HG03469 (cell line): Measurements from ENCODE around the gene VPREB3.
"Not testable (repeated sequence)": the region's sequence is repeated elsewhere in the genome, so short reads cannot be mapped to it uniquely, and the experiment has no call there.

ENCODE experiments used
- ATAC-seq: cut with Tn5 transposase; IDR thresholded peaks from one replicate; pipeline ENCODE4 v1.9.1; 2021; ENCODE audit warnings: mild to moderate bottlenecking, moderate library complexity, moderate number of reproducible peaks; ENCODE audit not compliant: unreplicated experiment

VPREB3 gene

GRCh38 chr22:23744485-23744884 lies 9.7 kb downstream of the VPREB3 start:
- ATAC-seq: no peak

DNA sequence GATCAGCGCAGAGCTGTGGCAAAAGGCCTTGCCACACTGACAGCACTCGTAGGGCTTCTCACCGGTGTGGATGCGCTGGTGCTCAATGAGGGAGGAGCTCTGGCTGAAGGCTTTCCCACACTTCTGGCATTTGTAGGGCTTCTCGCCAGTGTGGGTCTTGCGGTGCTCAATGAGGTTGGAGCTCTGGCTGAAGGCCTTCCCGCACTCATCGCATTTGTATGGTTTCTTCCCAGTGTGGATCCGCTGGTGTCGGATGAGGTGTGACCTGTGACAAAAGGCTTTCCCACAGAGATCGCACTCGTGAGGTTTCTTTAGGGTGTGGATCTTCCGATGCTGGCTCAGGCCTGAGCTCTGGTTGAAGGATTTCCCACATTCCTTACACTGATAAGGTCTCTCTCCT lies 10.2 kb downstream of the VPREB3 start:
- ATAC-seq: no peak

- no peak for ATAC-seq
These were observed 10.9 kb downstream of the VPREB3 start for GRCh38 chr22:23743303-23743705.

GRCh38 chr22:23742505-23743264 lies 11.5 kb downstream of the VPREB3 start:
- no peak for ATAC-seq

DNA sequence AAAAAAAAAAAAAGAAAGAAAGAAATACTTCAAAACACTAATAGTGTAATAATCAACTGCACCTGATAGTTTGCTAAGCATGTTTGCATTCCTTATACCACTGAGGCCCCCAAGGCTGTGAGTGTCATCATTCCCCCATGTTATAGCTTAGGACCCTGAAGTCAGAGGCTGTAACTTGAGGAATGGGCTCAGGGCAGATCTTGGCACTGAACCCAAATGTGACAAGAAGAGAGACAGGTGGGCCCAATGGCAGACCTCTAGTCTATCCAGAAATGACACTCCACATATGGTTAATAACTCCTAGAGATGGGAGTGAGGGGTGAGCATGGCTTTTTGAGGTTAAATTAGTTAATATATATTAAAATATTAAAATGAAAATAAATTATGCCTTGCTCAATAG lies 16.5 kb downstream of the VPREB3 start:
- no peak for ATAC-seq

GRCh38 chr22:23728108-23728507 lies 26.1 kb downstream of the VPREB3 start:
- ATAC-seq: not testable (repeated sequence)

- ATAC-seq: no peak
These were observed 31.5 kb downstream of the VPREB3 start for GRCh38 chr22:23722724-23723123.

DNA sequence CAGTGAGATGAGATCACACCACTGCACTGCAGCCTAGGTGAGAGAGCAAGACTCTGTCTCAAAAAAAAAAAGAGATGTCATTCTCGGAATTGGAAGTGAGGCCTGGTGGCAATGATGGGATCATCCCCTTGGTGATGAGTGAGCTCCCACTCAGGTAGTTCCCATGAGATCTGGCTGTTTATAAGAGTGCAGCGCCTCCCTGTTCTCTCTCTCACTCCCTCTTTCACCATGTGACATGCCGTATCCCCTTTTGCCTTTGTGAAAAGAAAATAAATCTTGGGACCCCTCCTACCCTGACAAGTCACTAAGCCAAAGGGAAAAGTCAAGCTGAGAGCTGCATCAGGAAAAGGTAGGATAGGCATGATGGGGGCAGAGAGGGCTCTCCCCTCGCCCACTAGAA lies 32.1 kb downstream of the VPREB3 start:
- ATAC-seq: no peak

- ATAC-seq: no peak
These were observed 33.4 kb downstream of the VPREB3 start for GRCh38 chr22:23720855-23721254.

GRCh38 chr22:23718371-23719165 lies 35.7 kb downstream of the VPREB3 start:
- no peak for ATAC-seq

- no peak for ATAC-seq
These were observed 37.1 kb downstream of the VPREB3 start for GRCh38 chr22:23716811-23717801.

DNA sequence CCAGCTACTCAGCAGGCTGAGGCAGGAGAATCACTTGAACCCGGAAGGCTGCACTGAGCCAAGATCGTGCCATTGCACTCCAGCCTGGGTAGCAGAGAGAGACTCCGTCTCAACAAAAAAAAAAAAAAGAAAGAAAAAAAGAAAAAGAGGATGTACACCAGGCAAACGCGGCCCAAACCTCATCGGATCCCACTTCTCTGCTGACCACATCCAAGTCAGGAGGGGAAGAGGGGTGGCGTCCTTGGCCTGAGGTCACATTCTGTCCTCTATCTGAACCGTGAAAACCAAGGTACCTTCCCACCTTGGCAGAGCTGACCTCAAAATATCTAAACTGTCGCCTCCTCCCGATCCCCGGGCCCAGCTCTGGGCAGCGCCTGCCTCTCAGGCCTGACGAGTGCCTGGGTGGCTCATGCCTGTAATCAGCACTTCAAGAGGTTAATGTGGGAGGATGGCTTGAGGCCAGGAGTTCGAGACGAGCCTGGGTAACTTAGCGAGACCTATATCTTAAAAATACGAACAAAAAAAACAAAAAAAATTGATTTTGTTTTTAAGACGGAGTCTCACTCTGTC lies 38.3 kb downstream of the VPREB3 start:
- no peak for ATAC-seq

- ATAC-seq: no peak
These were observed 39.3 kb downstream of the VPREB3 start for GRCh38 chr22:23714596-23715578.

DNA sequence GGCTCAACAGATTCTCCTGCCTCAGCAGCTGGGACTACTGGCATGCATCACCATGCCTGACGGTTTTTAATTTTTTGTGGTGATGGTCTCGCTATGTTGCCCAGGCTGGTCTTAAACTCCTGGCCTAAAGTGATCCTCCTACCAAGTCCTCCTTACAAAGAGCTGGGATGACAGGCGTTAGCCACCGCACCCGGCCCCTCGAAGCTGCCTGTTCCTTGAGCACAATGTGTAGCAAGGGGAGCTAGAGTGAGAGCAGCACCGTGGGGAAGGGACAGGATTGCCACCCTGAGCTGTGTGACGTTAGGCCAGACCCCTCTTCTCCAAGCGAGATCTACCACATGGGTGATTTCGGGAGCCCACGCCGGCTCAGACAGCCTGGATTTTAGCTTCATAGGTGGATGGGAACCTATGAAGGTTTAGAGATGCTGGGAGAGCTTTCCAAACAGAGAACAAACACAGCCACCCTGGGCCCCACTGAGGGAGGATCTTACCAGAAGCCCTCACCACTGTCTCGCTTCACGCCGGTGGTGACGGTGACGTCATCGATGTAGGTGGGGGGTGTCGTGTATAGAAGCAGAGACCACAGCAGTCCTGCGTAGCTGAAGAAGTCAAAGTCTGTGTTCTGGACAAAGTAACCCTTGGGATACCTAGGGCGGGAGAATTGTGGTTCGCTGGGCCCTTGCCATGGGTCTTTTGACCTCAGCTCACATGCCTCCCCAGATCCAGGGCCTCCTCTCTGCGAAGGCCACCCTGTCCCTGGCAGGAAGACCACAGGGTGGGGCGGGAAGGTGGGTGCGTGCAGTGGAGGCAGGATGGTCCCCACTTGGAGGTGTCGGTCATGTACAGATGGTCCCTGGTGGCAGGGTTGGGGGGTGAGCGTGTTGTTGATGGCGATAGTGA lies 40.3 kb downstream of the VPREB3 start:
- ATAC-seq: no peak

GRCh38 chr22:23712256-23712655 lies 42.0 kb downstream of the VPREB3 start:
- ATAC-seq: no peak

DNA sequence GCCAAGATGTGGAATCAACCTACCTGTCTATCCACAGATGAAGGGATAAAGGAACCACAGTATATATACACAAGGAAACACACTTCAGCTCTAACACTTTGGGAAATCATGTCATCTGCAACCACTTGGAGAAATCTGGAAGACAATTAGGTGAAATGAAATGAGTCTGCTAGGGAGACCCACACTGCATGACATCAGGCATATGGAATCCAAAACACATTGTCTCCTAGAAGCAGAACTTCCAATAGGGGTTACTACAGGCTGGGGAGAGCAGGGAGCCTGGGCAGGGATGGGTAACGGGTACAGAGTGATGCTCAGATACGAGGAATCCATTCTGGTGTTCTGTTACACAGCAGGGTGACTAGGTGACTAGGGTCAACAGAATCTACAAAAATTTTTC lies 45.1 kb downstream of the VPREB3 start:
- ATAC-seq: no peak

GRCh38 chr22:23708270-23708669 lies 46.0 kb downstream of the VPREB3 start:
- ATAC-seq: no peak

DNA sequence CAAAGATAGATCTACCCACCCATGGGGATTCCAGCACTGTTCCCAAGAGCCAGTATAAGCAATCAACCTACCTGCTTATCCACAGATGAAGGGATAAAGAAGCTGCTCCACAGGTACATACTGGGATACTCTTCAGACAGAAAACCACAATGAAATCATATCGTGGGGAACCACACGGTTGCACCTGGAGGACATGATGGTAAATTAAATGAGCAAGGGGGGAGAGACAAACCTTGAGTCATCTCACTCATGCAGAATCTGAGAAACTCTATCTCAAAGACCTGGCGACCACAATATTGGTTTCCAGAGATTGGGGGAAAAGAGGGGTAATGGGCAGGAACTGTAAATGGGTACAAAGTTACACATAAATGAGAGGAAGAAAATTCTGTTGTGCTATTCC lies 48.9 kb downstream of the VPREB3 start:
- no peak for ATAC-seq

DNA sequence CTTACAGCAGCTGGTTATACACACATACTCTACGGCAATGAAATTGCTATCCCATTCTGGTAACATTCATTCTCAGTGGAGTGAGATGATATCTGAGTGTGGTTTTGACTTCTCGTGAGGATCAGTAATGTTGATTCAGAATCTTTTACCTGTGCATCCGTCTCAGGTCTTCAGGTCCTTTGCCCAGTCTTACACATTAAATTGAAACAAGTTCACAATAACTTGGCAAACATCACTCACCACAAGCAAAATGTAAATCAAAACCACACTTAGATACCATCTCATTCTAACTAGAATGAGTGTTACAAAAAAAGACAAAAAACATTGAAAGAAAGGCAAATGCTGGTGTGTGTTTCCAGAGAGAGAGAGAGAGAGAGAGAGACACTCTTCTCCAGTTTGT lies 49.4 kb downstream of the VPREB3 start:
- no peak for ATAC-seq
